SK-N-SH (cell line): ENCODE measurements around the gene CCL22. TPM values are rescaled to one million over a fixed set of nuclear protein-coding genes. Genes with fewer than 3 reads are reported as not detected.

Experiments
- CTCF ChIA-PET: fragments of 300-600, 350-600 bp; formaldehyde crosslinking; extraction: SDS; loops from one replicate; lab custom pipeline; 2021; lab: Yijun Ruan, JAX
- POLR2A ChIA-PET: fragments of 350-600 bp; sonication (Branson Sonifier 250); formaldehyde crosslinking; extraction: SDS; loops from one replicate; lab custom pipeline; 2020; ENCODE audit warnings: antibody characterized with exemption, inconsistent platforms; lab: Yijun Ruan, JAX
- DNase-seq: peaks from one replicate; pipeline ENCODE4 v3.0.0; 2012
- H2AFZ ChIP-seq: fragments of 200-600 bp; sonication (generic); 2 replicates; pipeline ENCODE4 v1.8.1; 2016; ENCODE audit warnings: antibody characterized with exemption, mild to moderate bottlenecking, low read depth
- H3F3A ChIP-seq: fragments of 200-600 bp; sonication (generic); replicated peaks from 2 replicates; pipeline ENCODE3; 2016; ENCODE audit warnings: antibody characterized with exemption, mild to moderate bottlenecking; ENCODE audit not compliant: insufficient read depth
- H3K27ac ChIP-seq, 2 experiments: fragments of 200-500 bp in 1 of 2; fragments of 200-600 bp in 1 of 2; sonication (Bioruptor generic) in 1 of 2; sonication (generic), shearing (Covaris generic) in 1 of 2; 2 replicates each; pipeline versions ENCODE4 v1.5.1 to v1.6.1; 2014 to 2016; ENCODE audit warnings: low read depth in 2 of 2, inconsistent platforms in 1 of 2, low read length in 1 of 2, mild to moderate bottlenecking in 1 of 2, mixed read lengths in 1 of 2
- H3K27me3 ChIP-seq: fragments of 200-600 bp; sonication (generic), shearing (Covaris generic); 2 replicates; pipeline ENCODE4 v1.6.1; 2016; ENCODE audit warnings: mixed run types; ENCODE audit not compliant: insufficient read depth
- H3K36me3 ChIP-seq, 2 experiments: fragments of 200-500 bp in 1 of 2; fragments of 200-600 bp in 1 of 2; sonication (Bioruptor generic) in 1 of 2; sonication (generic) in 1 of 2; replicated peaks in 1 of 2; 2 replicates each; pipeline versions ENCODE3 to v1.5.1; 2014 to 2016; ENCODE audit warnings: low read length in 1 of 2, mild to moderate bottlenecking in 1 of 2; ENCODE audit not compliant: insufficient read depth in 2 of 2, control insufficient read depth in 1 of 2
- H3K4me1 ChIP-seq, 2 experiments: fragments of 200-500 bp in 1 of 2; fragments of 200-600 bp in 1 of 2; sonication (Bioruptor generic) in 1 of 2; sonication (generic), shearing (Covaris generic) in 1 of 2; 2 replicates each; pipeline versions ENCODE4 v1.5.1 to v1.6.1; 2014 to 2016; ENCODE audit warnings: low read depth in 1 of 2, low read length in 1 of 2, mixed run types in 1 of 2; ENCODE audit not compliant: insufficient read depth in 2 of 2, control insufficient read depth in 1 of 2
- H3K4me2 ChIP-seq: fragments of 200-600 bp; sonication (generic), shearing (Covaris generic); 2 replicates; pipeline ENCODE4 v1.6.1; 2017; ENCODE audit warnings: mixed run types
- H3K4me3 ChIP-seq, 2 experiments: fragments of 200-500 bp in 1 of 2; fragments of 200-600 bp in 1 of 2; sonication (Bioruptor generic) in 1 of 2; sonication (generic), shearing (Covaris generic) in 1 of 2; 2 replicates each; pipeline versions ENCODE4 v1.5.1 to v1.8.1; 2014 to 2016; ENCODE audit warnings: low read depth in 2 of 2, inconsistent platforms in 1 of 2, low read length in 1 of 2, mild to moderate bottlenecking in 1 of 2, mixed read lengths in 1 of 2, moderate library complexity in 1 of 2
- H3K79me2 ChIP-seq: fragments of 200-600 bp; sonication (generic); 2 replicates; pipeline ENCODE4 v1.8.1; 2017; ENCODE audit warnings: mild to moderate bottlenecking; ENCODE audit not compliant: insufficient read depth
- H3K9ac ChIP-seq: fragments of 200-600 bp; sonication (generic); 2 replicates; pipeline ENCODE4 v1.6.1; 2017; ENCODE audit warnings: mixed run types
- H3K9me2 ChIP-seq: fragments of 200-600 bp; sonication (generic); 2 replicates; pipeline ENCODE4 v1.6.1; 2017; ENCODE audit warnings: mixed run types
- H3K9me3 ChIP-seq: fragments of 200-600 bp; sonication (generic); 2 replicates; pipeline ENCODE4 v1.6.1; 2017; ENCODE audit warnings: mixed run types, mild to moderate bottlenecking, moderate library complexity
- H4K20me1 ChIP-seq: fragments of 200-600 bp; sonication (generic); 2 replicates; pipeline ENCODE4 v1.6.1; 2017; ENCODE audit warnings: mild to moderate bottlenecking, mixed run types; ENCODE audit not compliant: insufficient read depth
- FOXJ3 ChIP-seq: sonication (generic); formaldehyde crosslinking; IDR thresholded peaks from 2 replicates; pipeline ENCODE4 v1.5.1; 2020; ENCODE audit warnings: mild to moderate bottlenecking, missing genetic modification reagents
- GABPA ChIP-seq: IDR thresholded peaks from 2 replicates; pipeline ENCODE4 v1.4.0; 2012; ENCODE audit warnings: low read depth, mild to moderate bottlenecking
- JUND ChIP-seq: IDR thresholded peaks from 2 replicates; pipeline ENCODE4 v1.4.0; 2012
- NFIC ChIP-seq: IDR thresholded peaks from 2 replicates; pipeline ENCODE4 v1.4.0; 2012; ENCODE audit warnings: borderline replicate concordance
- RFX5 ChIP-seq: IDR thresholded peaks from 2 replicates; pipeline ENCODE4 v1.6.1; 2012; ENCODE audit warnings: mild to moderate bottlenecking, improper control_type of control experiment, low read length
- SMC3 ChIP-seq: IDR thresholded peaks from 2 replicates; pipeline ENCODE4 v1.6.1; 2012; ENCODE audit warnings: low read depth, low read length, improper control_type of control experiment
- TAF1 ChIP-seq: IDR thresholded peaks from 2 replicates; pipeline ENCODE4 v1.6.1; 2012; ENCODE audit warnings: low read depth, mild to moderate bottlenecking, low read length, moderate library complexity, borderline replicate concordance
- TCF12 ChIP-seq: IDR thresholded peaks from 2 replicates; pipeline ENCODE4 v1.4.0; 2012
- TEAD4 ChIP-seq: IDR thresholded peaks from 2 replicates; pipeline ENCODE4 v1.4.0; 2012; ENCODE audit warnings: mild to moderate bottlenecking, borderline replicate concordance; ENCODE audit not compliant: insufficient read depth
- YY1 ChIP-seq: IDR thresholded peaks from 2 replicates; pipeline ENCODE4 v1.4.0; 2012; ENCODE audit warnings: low read depth, mild to moderate bottlenecking
- WGBS: methylation state at CpG from one replicate; pipeline ENCODE4 v1.1.6; 2017; ENCODE audit warnings: low lambda C conversion rate; 5-methylcytosine and 5-hydroxymethylcytosine counted together
- polyA plus RNA-seq, 3 experiments: library from polyadenylated mRNA; depleted of rRNA; stranded (reverse); fragments of >200 nt; gene quantifications; 2 replicates each; pipeline ENCODE4 v1.2.3, GENCODE V29; 2012
- TF ChIP-seq, protein P1 (sequence below): IDR thresholded peaks from 2 replicates; pipeline ENCODE4; 2012
- TF ChIP-seq, protein P2 (sequence below): IDR thresholded peaks from 2 replicates; pipeline ENCODE4 v1.4.0; 2012; ENCODE audit warnings: low read depth, borderline replicate concordance
- TF ChIP-seq, protein P3 (sequence below): IDR thresholded peaks from 2 replicates; pipeline ENCODE4 v1.4.0; 2012; ENCODE audit warnings: low read depth

CCL22 gene
- polyA plus RNA-seq, 1 of the 3 experiments (the other 2 are of a cell fraction): not detected

DNA sequence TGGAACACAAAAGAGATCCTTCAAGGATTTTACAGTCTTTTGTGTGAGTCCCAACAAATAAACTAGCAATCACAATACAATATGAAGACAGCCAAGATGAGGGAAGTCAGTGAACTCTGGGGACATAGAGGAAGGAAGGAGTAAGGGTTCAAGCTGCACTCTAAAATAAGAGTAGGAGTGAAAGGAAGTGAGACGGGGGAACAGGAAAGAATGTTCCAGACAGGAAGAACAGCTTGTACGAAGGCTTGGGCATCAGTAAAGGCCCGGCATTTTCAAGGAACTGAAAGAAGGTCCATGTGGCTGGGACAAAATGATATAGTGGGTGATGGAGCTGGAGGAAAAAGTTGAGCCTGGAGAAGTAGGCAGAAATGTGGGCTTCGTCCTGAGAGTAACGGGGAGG lies 50.5 kb downstream of the CCL22 start:
- Histone ChIP-seq H4K20me1 (no peaks in the 10 kb centered on the region), H3K36me3 (no peaks in the 10 kb centered on the region), H3K79me2 (no peaks in the 10 kb centered on the region), H3K27ac (no peak overlapping the region), H3K9me3 (no peaks in the 10 kb centered on the region), H3K4me3 (no peak overlapping the region), H3K4me1 (peaks cover 0 to 22% of the 10 kb centered on the region in 2 experiments; a peak in 1 of 4 replicates), H3F3A (no peaks in the 10 kb centered on the region), H3K9ac (no peak overlapping the region), H3K4me2 (no peak overlapping the region), H3K27me3 (no peaks in the 10 kb centered on the region), H2AFZ (no peak overlapping the region), H3K9me2 (no peaks in the 10 kb centered on the region)
- no peak for DNase-seq
- ChIA-PET CTCF (interaction anchor here (0.9 to 17.3 kb wide), 2 partner anchors 32 to 107 kb away, joined by 3 to 544 read pairs; no protein-coding TSS in a partner anchor), POLR2A (no interaction called here)
- 87% methylated on average over 5 of the region's 5 CpGs for whole genome bisulfite sequencing
- no peak for TF ChIP-seq NFIC
- TF ChIP-seq GABPA: no peak
- no peak for TF ChIP-seq FOXJ3 (CRISPR knock-in tag)
- TF ChIP-seq YY1: no peak
- no peak for TF ChIP-seq TAF1
- no peak for TF ChIP-seq TEAD4
- no peak for TF ChIP-seq JUND
- no peak for TF ChIP-seq SMC3
- TF ChIP-seq, protein P1, sequence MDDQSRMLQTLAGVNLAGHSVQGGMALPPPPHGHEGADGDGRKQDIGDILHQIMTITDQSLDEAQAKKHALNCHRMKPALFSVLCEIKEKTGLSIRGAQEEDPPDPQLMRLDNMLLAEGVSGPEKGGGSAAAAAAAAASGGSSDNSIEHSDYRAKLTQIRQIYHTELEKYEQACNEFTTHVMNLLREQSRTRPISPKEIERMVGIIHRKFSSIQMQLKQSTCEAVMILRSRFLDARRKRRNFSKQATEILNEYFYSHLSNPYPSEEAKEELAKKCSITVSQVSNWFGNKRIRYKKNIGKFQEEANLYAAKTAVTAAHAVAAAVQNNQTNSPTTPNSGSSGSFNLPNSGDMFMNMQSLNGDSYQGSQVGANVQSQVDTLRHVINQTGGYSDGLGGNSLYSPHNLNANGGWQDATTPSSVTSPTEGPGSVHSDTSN: no peak
- no peak for TF ChIP-seq TCF12
- TF ChIP-seq RFX5: no peak

DNA sequence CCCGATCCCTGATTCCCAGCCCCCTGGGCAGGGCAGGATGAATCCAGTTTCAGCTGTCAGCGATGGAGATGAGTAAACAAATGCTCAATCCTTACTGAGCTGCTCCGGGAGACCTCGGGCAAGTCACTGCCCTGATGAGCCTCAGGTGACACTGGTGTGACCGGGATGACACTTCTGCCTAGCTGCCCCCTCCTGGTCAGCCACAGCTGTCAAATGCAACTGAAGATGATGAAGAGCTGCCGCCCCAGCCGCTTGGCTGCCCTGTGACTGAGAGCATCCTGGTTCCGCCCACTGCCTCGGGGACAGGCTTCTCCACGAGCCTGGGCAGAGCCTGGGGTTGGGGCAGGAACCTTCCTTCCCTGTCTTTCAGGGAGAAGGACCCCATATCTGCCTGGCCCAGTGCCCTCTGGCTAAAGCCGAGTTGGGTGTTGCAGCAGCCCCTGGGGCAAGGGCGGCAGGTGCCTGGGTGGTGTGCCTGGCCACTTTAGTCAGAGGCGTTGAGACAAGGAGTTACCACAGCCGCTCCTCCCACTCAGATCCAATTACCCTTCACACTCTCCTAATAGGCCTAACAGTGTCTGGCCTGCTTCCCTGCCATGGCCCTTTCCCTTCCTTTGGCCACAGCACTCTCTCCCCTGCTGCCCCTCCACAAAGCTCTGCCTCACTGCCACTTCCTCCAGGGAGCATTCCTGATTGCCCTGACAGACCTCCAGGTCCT lies 51.4 kb downstream of the CCL22 start:
- H3K4me3 ChIP-seq: no peak overlapping the region
- H3K4me2 ChIP-seq: no peak overlapping the region
- no peak for DNase-seq
- H3K27me3 ChIP-seq: no peaks in the 10 kb centered on the region
- H3K27ac ChIP-seq: no peak overlapping the region
- no peaks in the 10 kb centered on the region for H3K9me3 ChIP-seq
- no peaks in the 10 kb centered on the region for H4K20me1 ChIP-seq
- H3K36me3 ChIP-seq: no peaks in the 10 kb centered on the region
- no peak overlapping the region for H3K9ac ChIP-seq
- POLR2A ChIA-PET: no interaction called here
- no peaks in the 10 kb centered on the region for H3F3A ChIP-seq
- TF ChIP-seq SMC3: no peak
- TF ChIP-seq, protein P2, sequence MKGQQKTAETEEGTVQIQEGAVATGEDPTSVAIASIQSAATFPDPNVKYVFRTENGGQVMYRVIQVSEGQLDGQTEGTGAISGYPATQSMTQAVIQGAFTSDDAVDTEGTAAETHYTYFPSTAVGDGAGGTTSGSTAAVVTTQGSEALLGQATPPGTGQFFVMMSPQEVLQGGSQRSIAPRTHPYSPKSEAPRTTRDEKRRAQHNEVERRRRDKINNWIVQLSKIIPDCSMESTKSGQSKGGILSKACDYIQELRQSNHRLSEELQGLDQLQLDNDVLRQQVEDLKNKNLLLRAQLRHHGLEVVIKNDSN: no peak
- TF ChIP-seq, protein P3, sequence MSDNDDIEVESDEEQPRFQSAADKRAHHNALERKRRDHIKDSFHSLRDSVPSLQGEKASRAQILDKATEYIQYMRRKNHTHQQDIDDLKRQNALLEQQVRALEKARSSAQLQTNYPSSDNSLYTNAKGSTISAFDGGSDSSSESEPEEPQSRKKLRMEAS: no peak
- no peak for TF ChIP-seq YY1
- H2AFZ ChIP-seq: no peak overlapping the region
- no peaks in the 10 kb centered on the region for H3K9me2 ChIP-seq
- CTCF ChIA-PET: interaction anchor here (0.6 to 17.3 kb wide), 2 partner anchors 108 to 342 kb away, joined by 3 to 544 read pairs; no protein-coding TSS in a partner anchor
- H3K79me2 ChIP-seq: no peaks in the 10 kb centered on the region
- WGBS: 71% methylated on average over 6 of the region's 14 CpGs
- peaks cover 0 to 22% of the 10 kb centered on the region in 2 experiments; a peak in 1 of 4 replicates for H3K4me1 ChIP-seq
